GM21367 (cell line): ENCODE data around the gene PPM1E.

Experiments
- ATAC-seq: cut with Tn5 transposase; IDR thresholded peaks from one replicate; pipeline ENCODE4 v1.9.1; 2021; ENCODE audit not compliant: unreplicated experiment

Gene PPM1E

DNA sequence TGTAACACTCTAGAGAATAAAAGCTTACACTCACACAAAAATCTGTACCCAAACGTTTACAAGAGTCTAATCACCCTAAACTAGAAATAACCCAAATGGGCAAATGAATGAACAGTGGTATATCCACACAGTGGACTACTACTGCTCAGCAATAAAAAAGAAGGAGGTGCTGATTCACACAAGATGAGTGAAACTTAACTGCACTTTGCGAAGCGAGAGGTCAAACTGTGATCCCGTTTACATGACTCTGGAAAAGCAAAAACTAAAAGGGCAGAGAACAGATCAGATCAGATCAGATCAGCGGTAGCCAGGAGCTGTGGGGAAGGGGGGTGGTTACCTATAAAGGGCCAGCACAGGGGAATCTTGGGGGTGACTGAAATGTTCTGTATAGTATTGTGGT is 237.7 kb downstream of the PPM1E start:
- ATAC-seq = no peak

DNA sequence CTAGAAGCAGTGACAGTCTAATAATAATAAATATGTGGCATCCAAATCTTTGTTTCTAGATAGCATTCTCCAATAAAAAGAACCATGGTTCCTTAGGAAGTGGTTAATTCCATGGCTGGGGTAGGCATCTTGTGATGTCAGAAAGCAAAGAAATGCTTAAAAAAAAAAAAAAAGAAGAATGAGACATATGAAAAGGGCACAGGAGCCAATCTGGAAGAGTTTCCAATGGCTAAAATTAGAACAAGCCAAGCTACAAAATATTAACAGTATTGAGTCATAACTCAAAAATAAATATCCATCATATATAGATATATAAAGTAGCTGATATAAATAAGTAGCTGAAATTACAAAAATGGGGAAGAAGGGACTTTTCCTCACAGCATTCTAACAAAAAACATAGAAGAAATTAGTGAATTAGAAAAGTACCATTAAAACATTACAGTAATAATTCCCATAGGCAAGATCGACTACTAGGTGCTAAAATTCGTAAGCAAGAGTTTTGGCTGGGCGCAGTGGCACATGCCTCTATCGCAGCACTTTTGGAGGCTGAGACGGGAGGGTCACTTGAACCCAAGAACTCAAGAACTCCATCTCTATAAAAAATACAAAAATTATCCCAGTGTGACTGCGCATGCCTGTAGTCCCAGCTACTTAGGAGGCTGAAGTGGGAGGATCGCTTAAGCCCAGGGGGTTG is 239.7 kb downstream of the PPM1E start:
- ATAC-seq = no peak

DNA sequence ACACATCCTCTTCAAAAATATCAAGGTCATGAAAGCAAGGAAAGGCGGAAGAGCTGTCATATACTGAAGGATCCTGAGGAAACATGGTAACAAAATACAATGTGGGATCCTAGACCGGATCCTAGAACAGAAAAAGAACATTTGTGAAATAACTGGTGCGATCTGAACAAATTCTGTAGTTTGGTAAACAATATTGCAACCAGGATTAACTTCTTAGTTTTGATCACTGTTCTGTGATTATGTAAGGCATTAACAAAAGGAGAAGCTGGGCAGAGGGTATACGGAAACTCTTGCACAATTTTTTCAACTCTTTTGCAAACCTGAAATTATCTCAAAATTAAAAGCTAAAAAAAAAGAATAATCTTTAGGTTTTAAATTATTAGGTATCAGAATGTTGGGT is 241.3 kb downstream of the PPM1E start:
- ATAC-seq = no peak

DNA sequence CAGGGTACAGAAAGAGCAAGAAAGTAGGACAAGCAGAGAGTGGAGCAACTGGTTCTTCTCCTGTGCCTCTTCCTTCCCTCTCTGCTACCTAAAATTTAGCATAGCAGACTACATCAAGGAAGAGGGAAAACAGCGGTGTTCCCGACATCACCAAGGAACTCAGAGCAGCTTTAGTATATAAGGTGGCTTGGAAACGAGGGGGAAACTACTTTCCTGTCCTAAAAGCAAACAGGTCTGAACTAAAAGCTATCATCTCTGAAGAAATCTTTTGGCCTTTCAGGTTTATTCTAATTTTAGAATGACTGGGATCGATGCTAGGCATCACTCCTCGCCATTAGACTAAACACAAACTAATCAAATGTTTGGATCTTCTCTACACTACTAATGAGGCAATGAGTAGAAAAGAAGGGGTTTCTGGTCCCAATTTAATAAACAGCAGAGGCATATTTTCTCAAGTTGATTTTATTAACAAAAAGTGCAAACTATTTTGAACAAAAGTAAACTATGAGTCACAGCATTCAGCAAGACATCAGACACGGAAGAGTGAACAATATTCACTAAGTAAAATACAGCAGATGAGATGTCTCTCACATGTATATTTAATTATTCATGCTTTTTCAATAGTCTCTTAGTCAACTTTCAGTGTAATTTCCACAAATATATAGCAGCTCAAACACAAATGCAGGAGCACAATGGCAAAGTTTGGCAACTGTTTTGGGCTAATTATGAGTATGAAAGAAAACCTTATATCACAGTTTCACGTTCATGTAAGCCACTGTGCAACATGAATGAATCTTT is 242.3 kb downstream of the PPM1E start:
- ATAC-seq = no peak

DNA sequence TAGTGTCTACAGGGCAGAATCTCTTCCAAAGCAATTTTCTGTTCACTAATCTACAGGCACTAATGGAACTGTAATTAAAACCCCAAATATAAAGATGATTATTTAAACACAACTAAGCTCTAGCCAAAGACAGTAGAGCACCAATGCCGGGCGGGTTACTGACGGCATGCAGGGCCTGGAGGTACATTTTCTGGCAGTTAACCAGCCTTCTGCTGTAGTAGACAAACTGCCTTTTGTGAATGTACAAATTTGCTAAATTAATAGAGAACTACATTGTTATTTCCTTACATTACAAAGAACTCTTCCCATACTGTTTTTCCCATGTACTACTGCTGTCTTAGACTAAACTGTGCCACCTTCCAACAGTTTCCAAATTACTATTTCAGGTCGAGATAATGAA is 243.2 kb downstream of the PPM1E start:
- no peak for ATAC-seq

DNA sequence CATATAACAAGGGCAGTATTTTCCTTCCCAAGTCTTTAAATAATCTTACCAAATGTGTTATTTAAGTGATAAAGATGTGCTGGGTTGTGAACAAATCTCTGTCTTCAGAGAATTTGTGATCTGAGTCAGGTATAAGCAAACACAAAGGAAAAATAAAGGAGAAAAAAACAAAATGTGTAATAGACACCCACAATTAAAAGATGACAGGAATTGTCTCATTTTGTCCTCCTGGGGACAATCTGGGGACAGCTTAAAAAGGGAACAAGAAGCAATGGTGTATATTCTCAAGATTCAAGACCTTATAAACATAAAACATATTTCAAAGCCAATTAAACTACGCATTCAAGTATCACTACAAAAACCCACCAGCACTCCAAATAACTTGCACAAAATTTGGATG is 243.8 kb downstream of the PPM1E start:
- ATAC-seq = no peak

DNA sequence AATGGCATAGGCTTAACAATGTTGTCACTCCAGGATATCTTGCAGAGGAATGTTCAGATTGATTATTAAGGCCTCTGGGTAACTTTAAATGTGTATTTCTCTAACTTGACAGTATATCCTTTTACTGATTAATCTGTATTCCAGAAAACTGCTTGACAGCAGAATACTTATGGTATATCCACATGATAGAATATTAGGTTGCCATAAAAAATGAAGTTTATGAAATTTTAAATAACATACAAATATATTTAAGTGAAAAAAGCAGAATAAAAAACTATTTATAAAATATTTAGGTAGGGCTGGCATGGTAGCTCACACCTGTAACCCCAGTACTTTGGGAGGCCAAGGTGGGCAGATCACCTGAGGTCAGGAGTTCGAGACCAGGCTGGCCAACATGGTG is 244.4 kb downstream of the PPM1E start:
- no peak for ATAC-seq

DNA sequence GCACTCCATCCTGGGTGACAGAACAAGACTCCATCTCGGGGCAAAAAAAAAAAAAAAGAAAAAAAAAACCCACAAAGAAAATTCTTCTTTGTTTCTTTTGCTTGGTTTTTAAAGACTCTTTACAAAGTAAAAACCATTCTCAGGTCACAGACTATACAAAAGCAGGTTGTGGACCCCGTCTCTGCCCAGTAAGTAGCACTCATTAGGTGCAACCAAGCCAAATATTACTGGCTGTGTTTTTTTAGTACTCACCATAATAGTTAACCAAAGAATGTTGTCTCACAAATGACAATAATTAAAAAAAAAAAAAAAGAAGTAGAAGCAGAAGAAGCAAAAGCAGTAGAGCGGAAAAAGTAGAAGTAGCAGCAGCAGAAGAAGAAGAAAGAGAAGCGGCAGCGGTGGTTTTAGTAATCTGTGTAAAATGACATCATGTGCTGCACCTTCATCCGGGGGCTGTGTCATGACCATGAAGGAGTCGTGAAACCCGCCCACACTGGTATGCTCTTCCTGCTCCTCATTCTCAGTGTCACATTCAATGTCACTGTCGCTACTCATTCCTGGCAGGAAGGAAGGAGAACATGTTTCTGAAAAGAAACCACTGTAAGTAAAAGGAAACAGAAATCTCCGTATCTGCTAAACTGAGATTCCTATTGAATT is 245.6 kb downstream of the PPM1E start:
- peak; percentile 84 for ATAC-seq

DNA sequence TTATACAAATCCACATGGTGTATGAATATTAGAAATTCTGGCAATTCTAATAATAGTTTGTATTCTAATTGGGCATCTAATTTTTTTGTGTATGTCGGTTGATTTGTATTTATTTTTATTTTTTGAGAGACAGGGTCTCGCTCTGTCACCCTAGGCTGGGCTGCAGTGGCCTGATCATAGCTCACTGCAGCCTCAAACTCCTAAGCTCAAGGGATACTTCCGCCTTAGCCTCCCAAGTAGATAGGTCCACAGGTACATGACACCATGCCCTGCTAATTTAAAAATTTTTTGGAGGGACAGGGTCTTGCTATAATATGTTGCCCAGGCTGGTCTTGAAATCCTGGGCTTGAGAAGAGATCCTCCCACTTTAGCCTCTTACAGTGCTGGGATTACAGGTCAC is 246.5 kb downstream of the PPM1E start:
- no peak for ATAC-seq

DNA sequence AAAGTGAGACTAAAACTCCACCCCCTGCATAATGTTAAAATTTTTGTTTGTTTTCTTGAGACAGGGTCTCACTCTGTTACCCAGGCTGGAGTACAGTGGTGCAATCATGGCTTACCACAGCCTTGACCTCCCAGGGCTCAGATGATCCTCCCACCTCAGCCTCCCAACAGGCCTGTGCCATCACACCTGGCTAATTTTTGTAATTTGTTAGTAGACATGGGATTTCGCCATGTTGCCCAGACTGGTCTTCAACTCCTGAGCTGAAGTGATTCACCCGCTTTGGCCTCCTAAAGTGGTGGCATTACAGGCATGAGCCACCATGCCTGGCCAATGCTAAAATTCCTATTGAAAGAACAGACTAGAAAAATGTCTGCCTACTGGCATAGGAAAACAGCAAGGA is 247.2 kb downstream of the PPM1E start:
- ATAC-seq = no peak

DNA sequence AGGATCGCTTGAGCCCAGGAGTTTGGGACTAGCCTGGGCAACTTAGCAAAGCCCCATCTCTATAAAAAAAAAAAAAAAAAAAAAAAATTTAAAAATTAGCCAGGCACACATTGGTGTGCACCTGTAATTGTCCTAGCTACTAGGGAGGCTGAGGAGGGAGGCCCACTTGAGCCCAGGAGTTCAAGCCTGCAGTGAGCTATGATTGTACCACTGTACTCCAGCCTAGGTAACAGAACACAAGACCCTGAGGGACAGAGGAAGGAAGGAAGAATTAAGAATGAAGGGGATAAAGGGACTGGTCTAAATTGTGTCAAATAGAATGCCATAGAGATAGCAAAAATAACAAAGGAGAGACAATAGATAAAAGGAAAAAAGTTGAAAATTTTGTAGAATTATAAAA is 248.2 kb downstream of the PPM1E start:
- ATAC-seq = no peak

DNA sequence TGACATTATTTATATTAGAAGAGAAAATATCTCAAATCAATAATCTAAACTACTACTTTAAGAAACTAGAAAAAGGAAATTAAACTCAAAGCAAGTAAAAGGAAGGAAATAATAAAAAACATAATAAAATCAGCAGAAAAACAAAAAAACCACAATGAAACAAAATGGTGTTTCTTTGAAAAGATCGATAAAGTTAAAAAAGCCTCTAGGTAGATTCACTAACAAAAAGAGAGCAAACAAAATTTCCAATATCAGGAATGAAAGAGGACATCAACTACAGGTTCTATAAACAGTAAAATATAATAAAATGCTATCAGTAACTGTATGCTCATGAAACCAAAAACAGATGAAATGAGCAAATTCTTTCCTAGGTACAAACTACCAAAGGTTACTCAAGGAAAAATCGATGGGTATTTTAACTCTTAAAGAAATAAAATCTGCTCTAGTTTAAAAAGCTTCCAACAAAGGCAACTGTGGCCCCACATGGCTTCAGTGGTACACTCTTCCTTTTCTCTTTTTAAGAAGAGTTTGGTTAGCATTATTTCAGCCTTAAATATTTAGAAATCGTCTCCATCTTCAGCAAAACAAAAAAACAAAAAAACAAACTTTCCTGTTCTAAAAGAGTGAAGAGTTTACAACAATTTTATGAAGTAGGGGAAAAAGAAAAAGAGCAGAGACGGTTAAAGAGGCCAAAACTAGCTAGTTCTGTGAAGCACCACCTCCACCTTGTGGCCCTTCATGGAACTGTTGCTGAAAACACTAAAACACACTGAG is 248.9 kb downstream of the PPM1E start:
- ATAC-seq = no peak

DNA sequence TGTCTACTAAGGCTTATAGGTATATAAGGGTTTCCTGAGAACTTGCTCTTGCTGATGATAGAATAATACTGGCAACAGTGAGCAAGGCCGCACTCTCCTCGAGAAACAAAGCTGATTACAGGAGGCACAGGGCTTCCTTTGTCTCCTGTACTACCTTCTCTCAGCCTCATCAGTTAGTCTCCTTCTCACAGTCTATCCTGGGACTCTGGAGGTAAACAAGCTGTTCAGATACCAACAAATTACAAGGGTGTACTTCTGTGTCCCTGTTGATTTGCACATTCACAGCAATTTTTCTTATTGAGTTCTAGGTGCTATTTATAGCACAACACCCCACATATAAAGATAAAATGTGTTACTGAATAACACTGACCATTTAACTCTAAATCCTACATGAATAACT is 252.3 kb downstream of the PPM1E start:
- ATAC-seq = no peak

DNA sequence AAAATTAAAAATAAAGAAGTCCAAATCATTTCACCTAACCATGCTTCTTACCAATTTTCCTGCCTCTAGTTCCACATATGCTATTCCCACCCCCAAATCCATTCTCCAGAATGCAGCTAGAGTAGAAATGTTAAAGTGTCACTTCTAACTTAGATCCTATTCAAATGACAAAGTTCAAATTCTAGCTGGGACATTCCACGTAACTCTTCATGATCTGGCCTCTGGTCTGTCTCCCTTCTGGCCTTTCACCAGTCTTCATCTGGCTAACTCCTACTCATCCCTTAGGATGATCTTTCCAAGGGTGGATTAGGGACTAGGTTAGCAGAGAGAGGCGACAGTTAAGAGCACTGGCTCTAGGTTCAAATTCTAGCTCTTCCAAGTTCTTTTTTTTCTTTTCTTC is 253.1 kb downstream of the PPM1E start:
- ATAC-seq = no peak

DNA sequence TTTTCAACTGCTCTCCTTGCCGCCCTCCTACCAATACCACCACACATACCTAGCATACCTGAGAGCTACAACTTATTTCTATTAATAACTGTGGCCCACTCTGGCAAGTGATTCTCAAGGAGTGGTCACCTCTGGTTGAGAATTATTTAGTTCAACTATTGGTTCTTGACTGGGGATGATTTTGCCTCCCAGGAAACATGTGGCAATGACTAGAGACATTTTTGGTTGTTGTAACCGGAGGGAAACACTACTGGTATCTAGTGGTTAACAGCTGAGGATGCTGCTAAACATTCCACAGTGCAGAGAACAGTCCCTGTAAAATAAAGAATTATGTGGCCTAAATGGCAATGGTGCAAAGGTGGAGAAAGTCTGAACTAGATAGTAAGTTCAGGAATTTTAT is 254.4 kb downstream of the PPM1E start:
- ATAC-seq = no peak

DNA sequence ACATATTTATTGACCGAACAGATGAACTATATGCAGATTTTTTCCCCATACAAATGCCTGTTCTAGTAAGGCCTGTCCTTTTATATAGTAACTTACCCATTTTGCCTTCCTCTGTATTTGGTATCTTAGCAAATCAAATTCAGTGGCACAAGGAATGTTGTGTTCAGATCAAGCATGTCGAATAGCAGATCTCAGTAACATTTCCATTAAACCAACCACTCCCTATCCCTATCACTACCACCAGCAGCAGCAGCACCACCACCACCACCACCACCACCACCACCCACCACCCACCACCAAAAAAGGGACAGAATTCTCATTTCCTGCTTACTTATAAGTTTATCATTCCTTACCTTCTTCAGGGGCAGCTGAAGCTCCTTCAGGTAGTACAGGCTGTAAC is 256.3 kb downstream of the PPM1E start:
- ATAC-seq = no peak

DNA sequence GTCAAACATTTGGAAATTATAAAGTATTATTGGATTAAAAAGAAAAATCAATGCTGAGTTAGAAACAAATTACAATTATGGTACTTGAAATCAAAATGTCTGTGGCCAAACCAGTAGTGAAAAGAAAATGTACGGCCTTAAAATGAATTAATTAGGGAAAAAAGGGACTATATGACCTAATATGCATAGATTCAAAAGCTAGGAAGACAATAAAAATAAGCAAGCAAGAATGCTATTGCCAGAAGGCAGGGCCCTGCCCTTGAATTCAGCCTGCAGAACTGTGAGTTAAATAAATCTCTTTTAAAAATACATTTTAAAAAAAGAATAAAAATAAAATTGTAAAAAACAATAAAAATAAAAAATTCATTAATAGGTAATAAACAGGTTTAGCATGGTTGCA is 262.4 kb downstream of the PPM1E start:
- ATAC-seq = no peak

DNA sequence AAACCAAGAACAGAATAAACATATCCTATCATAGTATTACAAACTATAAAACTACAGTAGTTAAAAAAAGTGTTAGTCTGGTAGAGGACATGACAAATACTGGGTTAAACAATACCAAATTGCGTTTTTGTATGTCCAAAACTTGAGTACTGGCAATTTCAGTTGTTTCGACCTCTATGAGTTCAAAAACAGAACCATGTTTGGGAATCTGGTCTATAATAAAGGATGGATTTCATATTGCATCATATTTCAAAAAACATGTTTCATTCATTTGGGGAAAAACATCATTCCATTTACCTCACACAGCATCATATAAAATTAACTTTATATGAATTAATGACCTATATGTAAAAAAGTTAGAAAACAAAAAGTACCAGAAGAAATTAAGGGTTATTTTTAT is 269.3 kb downstream of the PPM1E start:
- no peak for ATAC-seq

DNA sequence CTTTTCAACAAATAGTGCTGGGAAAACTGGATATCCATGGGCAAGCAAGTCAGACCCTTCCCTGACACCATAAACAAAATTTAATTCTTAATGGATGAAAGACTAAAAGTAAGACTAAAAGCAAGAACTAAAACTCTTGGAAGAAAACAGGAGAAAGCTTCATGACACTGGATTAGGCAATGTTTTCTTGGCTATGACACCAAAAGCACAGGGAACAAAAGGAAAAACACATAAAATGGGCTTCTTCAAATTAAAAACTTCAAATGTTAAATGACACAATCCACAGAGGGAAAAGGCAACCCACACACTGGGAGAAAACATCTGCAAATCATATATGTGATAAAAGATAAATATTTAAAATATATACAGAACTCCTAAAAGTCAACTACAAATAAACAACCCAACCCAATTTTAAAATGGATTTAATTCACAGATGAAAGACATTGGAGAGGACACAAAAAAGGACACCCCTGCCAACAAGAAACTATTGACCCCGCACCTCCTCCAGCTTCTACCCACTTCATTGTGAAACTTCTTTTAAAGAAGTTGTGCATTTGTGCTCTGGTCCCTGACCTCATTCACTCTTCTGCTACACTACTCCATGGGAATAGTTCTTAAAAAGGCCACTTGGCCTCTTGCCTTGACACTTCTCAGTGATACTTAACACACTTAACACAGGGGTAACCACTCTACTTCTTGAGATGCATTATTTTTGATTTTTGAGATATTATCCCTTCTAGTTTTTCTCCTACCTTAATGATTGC is 270.7 kb downstream of the PPM1E start:
- no peak for ATAC-seq

DNA sequence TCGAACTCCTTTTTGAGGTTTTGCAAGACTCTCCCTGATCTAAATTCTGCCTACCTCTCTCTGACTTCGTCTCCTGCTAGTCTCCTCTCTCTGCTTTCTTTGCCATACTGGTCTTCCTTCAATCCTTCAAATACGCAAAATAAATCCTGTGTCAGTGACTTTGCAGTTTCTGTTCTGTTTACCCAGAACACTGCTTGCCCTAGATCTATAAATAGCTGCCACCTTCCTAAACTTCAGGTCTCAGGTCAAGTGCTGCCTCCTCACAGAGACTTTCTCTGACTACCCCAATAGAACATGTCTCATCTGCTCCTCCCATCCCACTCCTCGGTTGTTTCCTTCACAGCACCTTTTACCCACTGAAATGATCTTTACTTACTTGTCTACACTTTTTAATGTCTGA is 272.1 kb downstream of the PPM1E start:
- ATAC-seq = no peak

DNA sequence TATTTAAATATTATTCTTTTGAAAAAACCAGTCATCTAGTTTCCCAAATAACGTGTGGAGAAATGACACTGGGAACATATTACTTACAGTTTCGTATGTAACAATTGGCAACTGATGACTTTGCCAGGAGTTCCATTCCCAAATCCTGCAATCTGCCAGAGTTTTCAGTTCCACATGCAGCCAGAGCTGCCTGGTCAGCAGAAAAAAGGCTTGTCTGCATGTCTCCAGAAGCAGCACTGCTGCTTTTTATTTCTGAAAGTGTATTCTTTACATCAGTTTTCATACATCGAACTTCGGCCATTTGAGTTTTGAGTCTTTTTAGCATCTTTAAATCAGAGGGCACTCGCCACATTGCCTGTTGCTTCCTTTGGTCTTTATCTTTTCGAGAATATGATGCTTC is 272.7 kb downstream of the PPM1E start:
- no peak for ATAC-seq
